GM23338 (cell line): Measurements from ENCODE around the gene CX3CR1.
A peak's percentile ranks its signal among the peaks of the same experiment; 100 is the strongest.

Experiments used
- CTCF ChIP-seq, 2 experiments: fragments of 200-600 bp in 1 of 2; sonication (generic) in 1 of 2; conservative IDR thresholded peaks; 2 replicates each; pipeline versions ENCODE4 v1.5.1 to v1.6.1; 2016 to 2017; ENCODE audit warnings: antibody characterized with exemption in 2 of 2, low read depth in 2 of 2, mild to moderate bottlenecking in 2 of 2, moderate library complexity in 1 of 2
- EZH2 ChIP-seq: fragments of 200-600 bp; sonication (generic); IDR thresholded peaks from one replicate; pipeline ENCODE4 v1.8.0; 2017; ENCODE audit warnings: antibody characterized with exemption, mild to moderate bottlenecking, low read depth; ENCODE audit not compliant: unreplicated experiment
- JUNB ChIP-seq: IDR thresholded peaks from one replicate; pipeline ENCODE4 v1.6.1; 2016; ENCODE audit warnings: antibody characterized with exemption; ENCODE audit not compliant: unreplicated experiment
- POLR2AphosphoS5 ChIP-seq: IDR thresholded peaks from 2 replicates; pipeline ENCODE4 v1.6.1; 2016; ENCODE audit warnings: antibody characterized with exemption, low read depth
- ZNF462 ChIP-seq: fragments of 250-450 bp; sonication (Bioruptor Pico); IDR thresholded peaks from 2 replicates; pipeline ENCODE4 v1.5.0; 2020; ENCODE audit warnings: mild to moderate bottlenecking, moderate library complexity

GRCh38 chr3:39260957-39261356 is 18.9 kb downstream of the CX3CR1 start:
- TF ChIP-seq CTCF (conservative IDR thresholded peaks at IDR 0.05; ENCODE audit: low read depth in 2 of 2) (peak; percentile 18 to 29; a peak in 3 of 4 replicates), ZNF462 (CRISPR knock-in tag) (no peak), JUNB (no peak), EZH2 (no peak), POLR2AphosphoS5 (no peak)
